ENCODE measurements around the gene KAT8. TPM values are rescaled to one million over a fixed set of nuclear protein-coding genes. Genes with fewer than 3 reads are reported as not detected.

The KAT8 gene
- total RNA-seq, 6 donors from 2014 or later, result 73.9 to 144 (median 83.6) TPM

DNA sequence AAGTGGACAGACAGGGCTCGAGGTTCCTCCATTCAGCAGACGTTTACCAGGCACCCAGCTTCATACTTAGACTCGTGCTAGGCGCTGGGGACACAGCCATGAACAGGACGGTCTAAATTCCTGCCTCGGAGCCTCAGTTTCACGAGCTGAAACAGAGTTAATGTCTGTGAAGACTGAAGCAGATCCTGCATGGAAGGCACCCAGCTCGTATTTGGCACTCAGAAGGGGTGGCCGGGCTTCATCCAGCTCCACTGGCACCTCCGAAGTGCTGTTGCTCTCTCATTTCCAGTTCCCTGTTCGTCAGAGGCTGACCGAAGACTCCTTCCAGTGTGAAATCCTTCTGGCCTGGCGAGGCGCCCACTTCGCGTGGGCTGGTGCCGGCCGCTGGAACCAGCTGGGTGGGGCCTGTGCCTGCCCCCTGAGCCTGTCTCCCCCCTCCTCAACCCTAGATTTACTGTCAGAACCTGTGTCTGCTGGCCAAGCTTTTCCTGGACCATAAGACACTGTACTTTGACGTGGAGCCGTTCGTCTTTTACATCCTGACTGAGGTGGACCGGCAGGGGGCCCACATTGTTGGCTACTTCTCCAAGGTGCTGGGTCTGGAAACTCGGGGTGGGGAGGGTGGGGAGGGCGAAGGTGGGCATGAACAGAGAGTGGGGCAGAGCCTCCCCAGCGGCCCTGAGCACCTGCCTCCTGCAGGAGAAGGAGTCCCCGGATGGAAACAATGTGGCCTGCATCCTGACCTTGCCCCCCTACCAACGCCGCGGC lies 12.3 kb downstream of the KAT8 start:
- Histone ChIP-seq H3K27ac (peak overlapping the region; percentile 91 to 94 (median 92)), H3K4me3 (peak overlapping the region in 1 of 4 donors; percentile 17), H3K36me3 (peaks cover 0 to 71% (median 39%) of the 10 kb centered on the region in 4 donors), H3K4me1 (peaks cover 29 to 82% (median 58%) of the 10 kb centered on the region in 4 donors), H3K27me3 (no peaks in the 10 kb centered on the region), H3K9me3 (no peaks in the 10 kb centered on the region)
- TF ChIP-seq POLR2A (IDR thresholded peaks at IDR 0.05) (peak in 1 of 4 donors; percentile 55), POLR2AphosphoS5 (IDR thresholded peaks at IDR 0.05) (peak in 1 of 2 donors; percentile 21), EP300 (IDR thresholded peaks at IDR 0.05) (no peak)
- TF ChIP-seq, protein P1, sequence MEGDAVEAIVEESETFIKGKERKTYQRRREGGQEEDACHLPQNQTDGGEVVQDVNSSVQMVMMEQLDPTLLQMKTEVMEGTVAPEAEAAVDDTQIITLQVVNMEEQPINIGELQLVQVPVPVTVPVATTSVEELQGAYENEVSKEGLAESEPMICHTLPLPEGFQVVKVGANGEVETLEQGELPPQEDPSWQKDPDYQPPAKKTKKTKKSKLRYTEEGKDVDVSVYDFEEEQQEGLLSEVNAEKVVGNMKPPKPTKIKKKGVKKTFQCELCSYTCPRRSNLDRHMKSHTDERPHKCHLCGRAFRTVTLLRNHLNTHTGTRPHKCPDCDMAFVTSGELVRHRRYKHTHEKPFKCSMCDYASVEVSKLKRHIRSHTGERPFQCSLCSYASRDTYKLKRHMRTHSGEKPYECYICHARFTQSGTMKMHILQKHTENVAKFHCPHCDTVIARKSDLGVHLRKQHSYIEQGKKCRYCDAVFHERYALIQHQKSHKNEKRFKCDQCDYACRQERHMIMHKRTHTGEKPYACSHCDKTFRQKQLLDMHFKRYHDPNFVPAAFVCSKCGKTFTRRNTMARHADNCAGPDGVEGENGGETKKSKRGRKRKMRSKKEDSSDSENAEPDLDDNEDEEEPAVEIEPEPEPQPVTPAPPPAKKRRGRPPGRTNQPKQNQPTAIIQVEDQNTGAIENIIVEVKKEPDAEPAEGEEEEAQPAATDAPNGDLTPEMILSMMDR (IDR thresholded peaks at IDR 0.05), result no peak
- WGBS, 2 donors, result 43 to 76% methylated on average over 6 to 24 of the region's 29 CpGs
- DNase-seq (peak; percentile 72 to 91), ATAC-seq (ENCODE audit: low FRiP score in 2 of 2) (peak in 1 of 2 donors; percentile 64)

DNA sequence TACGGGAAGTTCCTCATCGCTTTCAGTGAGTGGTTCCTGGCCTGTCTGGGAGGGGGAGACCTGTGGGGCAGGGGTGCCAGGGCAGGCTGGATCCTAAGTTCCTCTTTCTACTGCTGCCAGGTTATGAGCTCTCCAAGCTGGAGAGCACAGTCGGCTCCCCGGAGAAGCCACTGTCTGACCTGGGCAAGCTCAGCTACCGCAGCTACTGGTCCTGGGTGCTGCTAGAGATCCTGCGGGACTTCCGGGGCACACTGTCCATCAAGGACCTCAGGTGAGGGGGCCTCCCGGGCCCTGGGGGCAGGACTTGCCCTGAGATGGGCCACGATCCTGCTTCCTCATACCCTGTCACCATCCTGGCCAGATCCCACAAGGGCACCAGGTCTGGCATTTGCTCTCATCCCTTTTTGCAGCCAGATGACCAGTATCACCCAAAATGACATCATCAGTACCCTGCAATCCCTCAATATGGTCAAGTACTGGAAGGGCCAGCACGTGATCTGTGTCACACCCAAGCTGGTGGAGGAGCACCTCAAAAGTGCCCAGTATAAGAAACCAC lies 12.9 kb downstream of the KAT8 start:
- Histone ChIP-seq H3K4me1 (peaks cover 29 to 82% (median 58%) of the 10 kb centered on the region in 4 donors), H3K4me3 (peak overlapping the region in 1 of 4 donors; percentile 17), H3K9me3 (no peaks in the 10 kb centered on the region), H3K27ac (peak overlapping the region; percentile 91 to 94 (median 92)), H3K36me3 (peaks cover 0 to 66% (median 39%) of the 10 kb centered on the region in 4 donors), H3K27me3 (no peaks in the 10 kb centered on the region)
- DNase-seq (peak; percentile 59 to 79), ATAC-seq (ENCODE audit: low FRiP score in 2 of 2) (peak in 1 of 2 donors; percentile 1)
- WGBS, 2 donors, result 40 to 59% methylated on average over 1 to 10 of the region's 10 CpGs
- TF ChIP-seq EP300 (IDR thresholded peaks at IDR 0.05), result peak in 1 of 4 donors; percentile 1
- TF ChIP-seq POLR2AphosphoS5 (IDR thresholded peaks at IDR 0.05), result no peak

DNA sequence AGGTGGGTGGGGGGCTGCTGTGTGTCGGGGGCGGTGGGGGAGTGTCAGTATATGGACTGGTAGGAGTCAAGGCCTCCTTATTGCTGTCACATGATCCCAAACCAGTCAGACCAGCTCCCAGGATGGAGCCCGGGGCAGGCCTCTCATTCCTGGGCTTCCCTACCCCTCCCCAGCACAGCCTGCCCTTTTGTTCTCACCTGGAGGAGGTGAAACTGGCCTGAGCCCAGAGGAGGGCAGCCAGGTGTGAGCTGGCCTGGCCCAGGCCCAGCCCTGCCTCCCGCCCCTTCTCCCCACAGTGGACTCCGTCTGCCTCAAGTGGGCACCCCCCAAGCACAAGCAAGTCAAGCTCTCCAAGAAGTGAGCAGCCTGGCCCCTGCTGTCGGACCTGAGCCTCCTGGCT lies 13.4 kb downstream of the KAT8 start:
- Histone ChIP-seq H3K4me3 (peak overlapping the region in 1 of 4 donors; percentile 17), H3K36me3 (peaks cover 0 to 63% (median 39%) of the 10 kb centered on the region in 4 donors), H3K4me1 (peaks cover 29 to 85% (median 59%) of the 10 kb centered on the region in 4 donors), H3K27ac (peak overlapping the region; percentile 91 to 94 (median 92)), H3K9me3 (no peaks in the 10 kb centered on the region), H3K27me3 (no peaks in the 10 kb centered on the region)
- peak; percentile 90 to 94 for DNase-seq
- TF ChIP-seq POLR2AphosphoS5 (IDR thresholded peaks at IDR 0.05) (peak; percentile 54), POLR2A (IDR thresholded peaks at IDR 0.05) (peak in 1 of 4 donors; percentile 43), EP300 (IDR thresholded peaks at IDR 0.05) (peak in 1 of 4 donors; percentile 17)
- TF ChIP-seq, protein P1 (IDR thresholded peaks at IDR 0.05), result no peak
- ATAC-seq (ENCODE audit: low FRiP score in 2 of 2), result peak; percentile 5 to 79
- 72 to 85% methylated on average over 2 to 6 of the region's 6 CpGs for WGBS, 2 donors

DNA sequence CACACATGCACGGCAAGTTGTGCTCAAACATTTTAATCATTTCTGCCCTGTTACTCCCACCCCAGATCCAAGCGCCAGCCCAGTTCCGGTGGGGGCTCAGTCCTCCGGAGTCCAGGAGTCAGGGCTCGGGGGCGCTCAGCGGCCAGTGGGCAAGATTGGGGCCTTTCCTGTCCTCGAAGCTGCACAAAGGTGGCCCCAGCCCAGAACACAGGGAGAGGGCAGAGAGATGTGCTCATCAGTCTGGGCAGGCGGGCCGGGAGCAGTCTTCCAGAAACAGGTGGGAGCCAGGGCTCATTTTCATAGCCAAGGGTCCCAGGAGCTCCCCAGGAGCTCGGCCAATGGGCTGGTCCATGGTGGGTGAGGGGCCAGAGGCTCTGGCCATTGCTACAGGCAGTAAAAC lies 14.0 kb downstream of the KAT8 start:
- no peaks in the 10 kb centered on the region for H3K27me3 ChIP-seq
- H3K36me3 ChIP-seq, result peaks cover 0 to 59% (median 39%) of the 10 kb centered on the region in 4 donors
- 65 to 83% methylated on average over 8 to 11 of the region's 11 CpGs for WGBS, 2 donors
- H3K9me3 ChIP-seq, result no peaks in the 10 kb centered on the region
- peak overlapping the region; percentile 37 to 94 (median 92) for H3K27ac ChIP-seq
- peaks cover 29 to 88% (median 58%) of the 10 kb centered on the region in 4 donors for H3K4me1 ChIP-seq
- H3K4me3 ChIP-seq, result no peak overlapping the region
- TF ChIP-seq POLR2A (IDR thresholded peaks at IDR 0.05) (no peak), POLR2AphosphoS5 (IDR thresholded peaks at IDR 0.05) (no peak), EP300 (IDR thresholded peaks at IDR 0.05) (no peak)
- TF ChIP-seq, protein P1 (IDR thresholded peaks at IDR 0.05), result no peak
- no peak for DNase-seq
- ATAC-seq (ENCODE audit: low FRiP score in 2 of 2), result no peak

DNA sequence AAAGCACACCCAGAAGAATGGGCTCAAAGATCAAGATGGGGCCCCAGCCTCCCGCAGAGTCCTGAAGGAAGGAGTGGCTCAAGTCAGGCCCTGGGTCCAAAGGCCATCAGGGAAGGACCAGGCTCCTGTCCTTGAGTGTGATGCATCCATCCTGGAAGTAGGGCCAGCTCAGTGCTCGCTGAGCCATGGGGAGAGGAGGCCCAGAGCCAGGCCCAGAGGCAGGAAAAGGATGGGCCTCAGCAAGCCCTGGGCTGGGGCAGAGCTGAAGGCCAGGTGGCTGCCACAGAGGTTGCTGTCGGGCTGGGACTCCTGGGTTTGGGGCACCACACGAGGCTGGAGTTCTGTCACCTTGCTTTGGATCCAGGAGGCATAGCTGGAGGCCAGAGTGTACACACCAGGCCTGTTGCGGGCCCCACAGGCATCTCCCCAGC lies 14.4 kb downstream of the KAT8 start:
- H3K4me1 ChIP-seq, result peaks cover 29 to 83% (median 54%) of the 10 kb centered on the region in 4 donors
- H3K36me3 ChIP-seq, result peaks cover 0 to 57% (median 38%) of the 10 kb centered on the region in 4 donors
- no peak for DNase-seq
- peak overlapping the region; percentile 37 to 94 (median 92) for H3K27ac ChIP-seq
- no peak for ATAC-seq (ENCODE audit: low FRiP score in 2 of 2)
- H3K27me3 ChIP-seq, result no peaks in the 10 kb centered on the region
- no peaks in the 10 kb centered on the region for H3K9me3 ChIP-seq
- WGBS, 2 donors, result 85% methylated on average over 2 of the region's 5 CpGs; no CpG with 5 or more reads in 1 of the 2 donors
- TF ChIP-seq EP300 (IDR thresholded peaks at IDR 0.05), result no peak
- TF ChIP-seq, protein P1 (IDR thresholded peaks at IDR 0.05), result no peak
- no peak overlapping the region for H3K4me3 ChIP-seq

Measured in upper lobe of left lung (tissue), 6 donors.